Smooth muscle cell (in vitro differentiated cells): Measurements from ENCODE around the gene BARHL1. TPM values are rescaled to one million over a fixed set of nuclear protein-coding genes. Genes with fewer than 3 reads are reported as not detected.
A peak's percentile ranks its signal among the peaks of the same experiment; 100 is the strongest.

Experiments
- DNase-seq: peaks from one replicate; lab custom pipeline; 2025; ENCODE audit not compliant: unreplicated experiment; lab: John Stamatoyannopoulos, UW
- H2AFZ ChIP-seq: fragments of 200-600 bp; sonication (generic); 2 replicates; pipeline ENCODE4 v1.6.0; 2016; ENCODE audit warnings: antibody characterized with exemption, low read depth, mild to moderate bottlenecking
- H3F3A ChIP-seq: fragments of 200-600 bp; sonication (generic); 2 replicates; pipeline ENCODE4 v1.6.0; 2017; ENCODE audit warnings: antibody characterized with exemption, low read depth
- H3K27ac ChIP-seq: fragments of 200-600 bp; sonication (generic); 2 replicates; pipeline ENCODE4 v1.5.1; 2016; ENCODE audit warnings: low read depth, mild to moderate bottlenecking
- H3K27me3 ChIP-seq: fragments of 200-600 bp; sonication (generic); 2 replicates; pipeline ENCODE4 v1.6.1; 2016; ENCODE audit warnings: low read depth, mild to moderate bottlenecking
- H3K36me3 ChIP-seq: fragments of 200-600 bp; sonication (generic); 2 replicates; pipeline ENCODE4 v1.5.1; 2016; ENCODE audit warnings: low read depth
- H3K4me1 ChIP-seq: fragments of 200-600 bp; sonication (generic); 2 replicates; pipeline ENCODE4 v1.5.1; 2016; ENCODE audit warnings: low read depth
- H3K4me2 ChIP-seq: fragments of 200-600 bp; sonication (generic); 2 replicates; pipeline ENCODE4 v1.6.0; 2016; ENCODE audit warnings: mild to moderate bottlenecking
- H3K4me3 ChIP-seq: fragments of 200-600 bp; sonication (generic); 2 replicates; pipeline ENCODE4 v1.5.1; 2016; ENCODE audit warnings: mild to moderate bottlenecking
- H3K79me2 ChIP-seq: fragments of 200-600 bp; sonication (generic); 2 replicates; pipeline ENCODE4 v1.6.0; 2016; ENCODE audit warnings: low read depth, mild to moderate bottlenecking
- H3K9ac ChIP-seq: fragments of 200-600 bp; sonication (generic); 2 replicates; pipeline ENCODE4 v1.6.0; 2016; ENCODE audit warnings: low read depth
- H3K9me3 ChIP-seq: fragments of 200-600 bp; sonication (generic); replicated peaks from 2 replicates; pipeline ENCODE4 v1.5.1; 2016; ENCODE audit warnings: low read depth
- H4K20me1 ChIP-seq: fragments of 200-600 bp; sonication (generic); 2 replicates; pipeline ENCODE4 v1.6.0; 2016; ENCODE audit warnings: low read depth
- CTCF ChIP-seq: fragments of 200-600 bp; sonication (generic); IDR thresholded peaks from 2 replicates; pipeline ENCODE4 v1.5.1; 2017; ENCODE audit warnings: borderline replicate concordance, mild to moderate bottlenecking, antibody characterized with exemption; ENCODE audit not compliant: insufficient read depth, poor library complexity, severe bottlenecking
- WGBS: methylation state at CpG from one replicate; pipeline ENCODE4 v1.1.7; 2016; ENCODE audit warnings: low lambda C conversion rate; 5-methylcytosine and 5-hydroxymethylcytosine counted together
- polyA plus RNA-seq: library from polyadenylated mRNA; unstranded; fragments of >200 nt; fragmentation: Nextera tagmentation; extraction: Ambion mirVana; gene quantifications from 2 replicates; pipeline ENCODE4 v1.2.1, GENCODE V29; 2016
- total RNA-seq: library from RNA; depleted of rRNA; stranded (reverse); fragments of >200 nt; gene quantifications from 2 replicates; pipeline ENCODE4 v1.2.3, GENCODE V29; 2014

The BARHL1 gene
- total and polyA plus RNA-seq, 2 experiments from 2014 or later = 0.24 TPM; not detected in 1

GRCh38 chr9:132590318-132591182 is 8.1 kb downstream of the BARHL1 start:
- Histone ChIP-seq H3K27me3 (peaks cover 82% of the 10 kb centered on the region), H3K36me3 (no peaks in the 10 kb centered on the region), H3K4me1 (peaks cover 46% of the 10 kb centered on the region), H3K9ac (no peak overlapping the region), H3K27ac (no peak overlapping the region), H3F3A (no peaks in the 10 kb centered on the region), H3K4me3 (peak overlapping the region; percentile 35), H3K79me2 (no peaks in the 10 kb centered on the region), H2AFZ (no peak overlapping the region), H4K20me1 (peaks cover 67% of the 10 kb centered on the region), H3K9me3 (no peaks in the 10 kb centered on the region), H3K4me2 (peak overlapping the region; percentile 80)
- no peak for TF ChIP-seq CTCF
- WGBS = 2% methylated on average over 60 of the region's 73 CpGs
- DNase-seq = no peak

GRCh38 chr9:132591244-132591643 is 8.8 kb downstream of the BARHL1 start:
- 17% methylated on average over 6 of the region's 6 CpGs for WGBS
- H3K36me3 ChIP-seq = no peaks in the 10 kb centered on the region
- H2AFZ ChIP-seq = no peak overlapping the region
- no peaks in the 10 kb centered on the region for H3F3A ChIP-seq
- H3K9ac ChIP-seq = no peak overlapping the region
- peaks cover 51% of the 10 kb centered on the region for H3K4me1 ChIP-seq
- no peak overlapping the region for H3K27ac ChIP-seq
- peaks cover 75% of the 10 kb centered on the region for H3K27me3 ChIP-seq
- H4K20me1 ChIP-seq = peaks cover 74% of the 10 kb centered on the region
- no peaks in the 10 kb centered on the region for H3K9me3 ChIP-seq
- no peak for DNase-seq
- no peaks in the 10 kb centered on the region for H3K79me2 ChIP-seq
- no peak for TF ChIP-seq CTCF
- H3K4me3 ChIP-seq = no peak overlapping the region
- H3K4me2 ChIP-seq = peak overlapping the region; percentile 80

GRCh38 chr9:132591751-132592314 is 9.4 kb downstream of the BARHL1 start:
- peaks cover 69% of the 10 kb centered on the region for H3K27me3 ChIP-seq
- no peaks in the 10 kb centered on the region for H3K9me3 ChIP-seq
- H2AFZ ChIP-seq = no peak overlapping the region
- peaks cover 48% of the 10 kb centered on the region for H3K4me1 ChIP-seq
- no peaks in the 10 kb centered on the region for H3K79me2 ChIP-seq
- no peak for TF ChIP-seq CTCF
- H3K36me3 ChIP-seq = no peaks in the 10 kb centered on the region
- 24% methylated on average over 9 of the region's 9 CpGs for WGBS
- H3K9ac ChIP-seq = no peak overlapping the region
- H4K20me1 ChIP-seq = peaks cover 80% of the 10 kb centered on the region
- DNase-seq = no peak
- H3K4me2 ChIP-seq = no peak overlapping the region
- no peak overlapping the region for H3K4me3 ChIP-seq
- no peak overlapping the region for H3K27ac ChIP-seq
- H3F3A ChIP-seq = no peaks in the 10 kb centered on the region
